Measurements from ENCODE around the gene PDSS2.
"Not testable (repeated sequence)": the region's sequence is repeated elsewhere in the genome, so short reads cannot be mapped to it uniquely, and the experiment has no call there.

DNA sequence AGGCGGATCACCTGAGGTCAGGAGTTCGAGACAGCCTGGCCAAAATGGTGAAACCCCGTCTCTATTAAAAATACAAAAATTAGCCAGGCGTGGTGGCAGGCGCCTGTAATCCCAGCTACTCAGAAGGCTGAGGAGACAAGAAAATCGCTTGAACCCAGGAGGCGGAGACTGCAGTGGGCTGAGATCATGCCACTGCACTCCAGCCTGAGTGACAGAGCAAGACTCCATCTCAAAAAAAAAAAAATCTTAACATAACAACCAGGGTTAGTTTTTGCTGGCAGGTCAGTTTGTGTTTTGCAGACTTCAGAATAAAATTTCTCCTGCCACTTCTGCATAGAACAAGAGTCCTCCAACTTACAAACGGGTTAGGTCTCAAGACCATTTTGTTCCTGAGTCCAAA is 264.6 kb downstream of the PDSS2 start:
- TF ChIP-seq, protein P1, sequence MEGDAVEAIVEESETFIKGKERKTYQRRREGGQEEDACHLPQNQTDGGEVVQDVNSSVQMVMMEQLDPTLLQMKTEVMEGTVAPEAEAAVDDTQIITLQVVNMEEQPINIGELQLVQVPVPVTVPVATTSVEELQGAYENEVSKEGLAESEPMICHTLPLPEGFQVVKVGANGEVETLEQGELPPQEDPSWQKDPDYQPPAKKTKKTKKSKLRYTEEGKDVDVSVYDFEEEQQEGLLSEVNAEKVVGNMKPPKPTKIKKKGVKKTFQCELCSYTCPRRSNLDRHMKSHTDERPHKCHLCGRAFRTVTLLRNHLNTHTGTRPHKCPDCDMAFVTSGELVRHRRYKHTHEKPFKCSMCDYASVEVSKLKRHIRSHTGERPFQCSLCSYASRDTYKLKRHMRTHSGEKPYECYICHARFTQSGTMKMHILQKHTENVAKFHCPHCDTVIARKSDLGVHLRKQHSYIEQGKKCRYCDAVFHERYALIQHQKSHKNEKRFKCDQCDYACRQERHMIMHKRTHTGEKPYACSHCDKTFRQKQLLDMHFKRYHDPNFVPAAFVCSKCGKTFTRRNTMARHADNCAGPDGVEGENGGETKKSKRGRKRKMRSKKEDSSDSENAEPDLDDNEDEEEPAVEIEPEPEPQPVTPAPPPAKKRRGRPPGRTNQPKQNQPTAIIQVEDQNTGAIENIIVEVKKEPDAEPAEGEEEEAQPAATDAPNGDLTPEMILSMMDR (IDR thresholded peaks at IDR 0.05) = not testable (repeated sequence)
- not testable (repeated sequence) for TF ChIP-seq EP300, POLR2AphosphoS5, POLR2A (IDR thresholded peaks at IDR 0.05)

Measured in gastroesophageal sphincter (tissue), 3 donors.